ENCODE measurements around the gene BCKDHB. TPM values are rescaled to one million over a fixed set of nuclear protein-coding genes. Genes with fewer than 3 reads are reported as not detected.
A peak's percentile ranks its signal among the peaks of the same experiment; 100 is the strongest.
"Not testable (repeated sequence)": the region's sequence is repeated elsewhere in the genome, so short reads cannot be mapped to it uniquely, and the experiment has no call there.

The BCKDHB gene
- total RNA-seq, 1 donor from 2014 or later = 17.6 TPM

- H3K36me3 ChIP-seq = no peaks in the 10 kb centered on the region
- H3K27ac ChIP-seq = no peak overlapping the region
- no peaks in the 10 kb centered on the region for H3K9me3 ChIP-seq
- H3K27me3 ChIP-seq = no peaks in the 10 kb centered on the region
- no peak for TF ChIP-seq CTCF (IDR thresholded peaks at IDR 0.05)
- no peaks in the 10 kb centered on the region for H3K4me1 ChIP-seq
- ATAC-seq (no peak), DNase-seq (no peak)
- no peak overlapping the region for H3K4me3 ChIP-seq
- intact Hi-C loops (cut with DNase I) = no loop called here
These were observed 103.0 kb downstream of the BCKDHB start for GRCh38 chr6:80209430-80209829.

GRCh38 chr6:80210618-80211017 lies 104.1 kb downstream of the BCKDHB start:
- no peak for ATAC-seq

GRCh38 chr6:80211286-80211685 lies 104.8 kb downstream of the BCKDHB start:
- no peak for TF ChIP-seq CTCF (IDR thresholded peaks at IDR 0.05)
- ATAC-seq (no peak), DNase-seq (no peak)
- no peak overlapping the region for H3K27ac ChIP-seq
- no peak overlapping the region for H3K4me3 ChIP-seq
- no peaks in the 10 kb centered on the region for H3K27me3 ChIP-seq
- no peaks in the 10 kb centered on the region for H3K4me1 ChIP-seq
- H3K36me3 ChIP-seq = no peaks in the 10 kb centered on the region
- no peaks in the 10 kb centered on the region for H3K9me3 ChIP-seq
- intact Hi-C loops (cut with DNase I) = no loop called here

More at GRCh38 chr6:80210618-80211017, 104.1 kb downstream of the BCKDHB start:
- Histone ChIP-seq H3K4me1 (no peaks in the 10 kb centered on the region), H3K4me3 (no peak overlapping the region), H3K9me3 (no peaks in the 10 kb centered on the region), H3K27ac (no peak overlapping the region), H3K27me3 (no peaks in the 10 kb centered on the region), H3K36me3 (no peaks in the 10 kb centered on the region)
- TF ChIP-seq CTCF (IDR thresholded peaks at IDR 0.05) = no peak
- DNase-seq = no peak
- intact Hi-C loops (cut with DNase I) = no loop called here

GRCh38 chr6:80211890-80212289 lies 105.4 kb downstream of the BCKDHB start:
- H3K27ac ChIP-seq; H3K4me1 ChIP-seq; H3K36me3 ChIP-seq; ATAC-seq; H3K27me3 ChIP-seq; intact Hi-C loops (cut with DNase I); H3K4me3 ChIP-seq; H3K9me3 ChIP-seq; DNase-seq: not testable (repeated sequence)

GRCh38 chr6:80214436-80215022 lies 108.1 kb downstream of the BCKDHB start:
- Histone ChIP-seq H3K4me1 (no peaks in the 10 kb centered on the region), H3K27ac (no peak overlapping the region), H3K36me3 (no peaks in the 10 kb centered on the region), H3K9me3 (no peaks in the 10 kb centered on the region), H3K27me3 (no peaks in the 10 kb centered on the region), H3K4me3 (no peak overlapping the region)
- TF ChIP-seq CTCF (IDR thresholded peaks at IDR 0.05) = peak; percentile 69
- ATAC-seq (peak; percentile 83), DNase-seq (no peak)
- intact Hi-C loops (cut with DNase I) = no loop called here

GRCh38 chr6:80215063-80215462 lies 108.6 kb downstream of the BCKDHB start:
- DNase-seq (no peak), ATAC-seq (no peak)
- H3K9me3 ChIP-seq = no peaks in the 10 kb centered on the region
- no peak overlapping the region for H3K27ac ChIP-seq
- H3K36me3 ChIP-seq = no peaks in the 10 kb centered on the region
- intact Hi-C loops (cut with DNase I) = no loop called here
- H3K27me3 ChIP-seq = no peaks in the 10 kb centered on the region
- H3K4me1 ChIP-seq = no peaks in the 10 kb centered on the region
- no peak overlapping the region for H3K4me3 ChIP-seq
- no peak for TF ChIP-seq CTCF (IDR thresholded peaks at IDR 0.05)

Measured in upper lobe of right lung (tissue), 1 donor.